ENCODE data around the gene FAM117B.

- no peak for TF ChIP-seq POLR2A (IDR thresholded peaks at IDR 0.05)
- TF ChIP-seq, protein P1, sequence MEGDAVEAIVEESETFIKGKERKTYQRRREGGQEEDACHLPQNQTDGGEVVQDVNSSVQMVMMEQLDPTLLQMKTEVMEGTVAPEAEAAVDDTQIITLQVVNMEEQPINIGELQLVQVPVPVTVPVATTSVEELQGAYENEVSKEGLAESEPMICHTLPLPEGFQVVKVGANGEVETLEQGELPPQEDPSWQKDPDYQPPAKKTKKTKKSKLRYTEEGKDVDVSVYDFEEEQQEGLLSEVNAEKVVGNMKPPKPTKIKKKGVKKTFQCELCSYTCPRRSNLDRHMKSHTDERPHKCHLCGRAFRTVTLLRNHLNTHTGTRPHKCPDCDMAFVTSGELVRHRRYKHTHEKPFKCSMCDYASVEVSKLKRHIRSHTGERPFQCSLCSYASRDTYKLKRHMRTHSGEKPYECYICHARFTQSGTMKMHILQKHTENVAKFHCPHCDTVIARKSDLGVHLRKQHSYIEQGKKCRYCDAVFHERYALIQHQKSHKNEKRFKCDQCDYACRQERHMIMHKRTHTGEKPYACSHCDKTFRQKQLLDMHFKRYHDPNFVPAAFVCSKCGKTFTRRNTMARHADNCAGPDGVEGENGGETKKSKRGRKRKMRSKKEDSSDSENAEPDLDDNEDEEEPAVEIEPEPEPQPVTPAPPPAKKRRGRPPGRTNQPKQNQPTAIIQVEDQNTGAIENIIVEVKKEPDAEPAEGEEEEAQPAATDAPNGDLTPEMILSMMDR (IDR thresholded peaks at IDR 0.05): no peak
These were observed 24.4 kb upstream of the FAM117B start for GRCh38 chr2:202610380-202610779.
